ENCODE measurements around the gene ERICH3.

ERICH3 gene, protein sequence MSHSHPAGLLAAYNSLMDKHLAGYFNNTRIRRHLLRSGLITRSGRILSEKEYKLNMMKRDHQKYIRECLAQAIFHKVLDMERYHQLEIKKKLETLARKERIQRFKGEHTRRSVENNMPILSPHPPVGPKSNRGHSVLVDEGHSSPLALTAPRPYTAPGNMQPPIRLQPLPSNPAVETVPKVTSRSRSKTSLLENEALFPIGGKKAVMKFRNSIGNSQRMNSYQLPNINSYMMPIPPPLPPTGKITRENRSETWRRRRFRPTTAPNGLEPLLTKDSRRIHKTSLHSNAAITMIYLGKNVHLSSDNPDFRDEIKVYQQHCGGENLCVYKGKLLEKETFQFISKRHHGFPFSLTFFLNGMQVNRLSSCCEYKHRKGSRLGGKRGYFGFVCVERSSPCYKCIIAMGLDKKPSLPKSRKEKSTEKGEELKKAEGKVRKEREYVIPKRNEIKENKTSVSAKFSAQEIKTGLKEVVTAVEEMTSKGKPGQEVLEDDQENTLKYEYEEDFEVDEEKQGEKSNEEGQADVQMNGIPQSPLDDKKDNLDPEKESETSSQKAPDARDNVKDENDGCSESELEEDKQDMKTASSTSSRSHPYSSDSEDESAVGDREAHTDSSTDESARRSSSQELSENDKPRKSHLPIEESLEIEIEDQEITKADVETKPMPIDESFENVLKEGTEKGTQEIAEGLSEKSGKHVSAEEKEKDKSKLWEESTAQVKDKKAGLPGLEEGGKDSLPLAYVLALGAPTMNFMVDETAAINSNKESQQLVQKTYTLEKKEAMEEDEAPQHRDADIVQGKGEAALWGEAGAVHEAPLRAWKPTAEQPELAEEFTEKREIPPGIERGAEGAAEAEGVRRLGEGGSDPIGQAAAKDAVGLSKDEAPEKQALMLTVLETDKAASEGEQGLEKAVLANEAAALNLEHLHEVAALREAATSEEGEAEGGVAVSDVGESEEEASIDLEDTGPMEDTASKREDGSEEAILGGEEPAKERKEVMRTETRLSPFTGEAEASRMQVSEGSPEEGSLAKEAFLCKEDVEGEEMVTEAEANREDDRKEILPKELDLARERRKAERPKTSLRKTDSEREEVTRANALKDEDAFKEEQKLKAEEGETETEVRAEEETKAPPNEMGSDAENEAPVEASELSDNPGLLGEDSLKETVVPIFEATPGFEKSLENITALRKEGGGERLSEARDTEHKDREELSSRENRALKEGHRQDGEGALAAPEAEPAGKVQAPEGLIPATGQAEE (N-terminal part only)

DNA sequence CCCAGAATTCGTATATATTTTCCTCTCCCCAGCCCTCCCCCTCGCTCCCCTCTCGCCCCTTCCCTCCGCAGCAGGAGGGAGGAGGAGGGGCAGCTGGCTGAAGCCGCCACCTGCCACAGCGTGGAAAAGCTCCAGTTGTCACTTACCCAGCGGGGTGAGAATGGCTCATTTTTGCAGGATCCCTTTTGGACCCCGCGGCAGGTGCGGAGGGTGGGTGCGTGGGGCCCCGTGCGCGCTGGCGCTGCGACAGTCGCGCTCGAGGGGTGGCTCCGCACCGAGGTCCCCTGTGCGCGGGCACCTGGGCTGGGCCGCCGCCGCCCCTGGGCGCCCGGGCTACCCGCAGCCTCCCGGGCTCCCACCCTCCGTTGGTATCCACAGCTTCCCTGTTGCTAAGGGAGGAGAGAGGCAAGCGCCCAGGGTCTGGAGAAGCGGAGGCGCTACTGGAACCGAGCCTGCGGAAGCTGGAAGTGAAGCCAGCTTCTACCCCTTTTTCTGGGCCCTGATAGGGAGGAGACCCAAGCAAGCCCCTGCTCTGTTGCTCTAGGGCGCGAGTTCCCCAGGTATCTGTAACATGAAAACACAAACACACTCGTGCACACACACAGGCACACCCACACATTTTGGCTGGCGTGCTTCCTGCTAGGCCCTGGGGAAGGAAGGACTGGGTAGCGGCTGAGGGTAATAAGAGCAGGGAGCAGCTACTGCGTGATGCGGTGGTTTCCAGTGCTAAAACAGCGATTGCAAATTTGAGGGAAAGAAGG, at the start of gene ERICH3:
TSS of gene ERICH3 (minus strand) at position 442 of the 761 bp plus-strand sequence. CDS start at position 169, 273 bp downstream.
- DNase-seq = no peak

DNA sequence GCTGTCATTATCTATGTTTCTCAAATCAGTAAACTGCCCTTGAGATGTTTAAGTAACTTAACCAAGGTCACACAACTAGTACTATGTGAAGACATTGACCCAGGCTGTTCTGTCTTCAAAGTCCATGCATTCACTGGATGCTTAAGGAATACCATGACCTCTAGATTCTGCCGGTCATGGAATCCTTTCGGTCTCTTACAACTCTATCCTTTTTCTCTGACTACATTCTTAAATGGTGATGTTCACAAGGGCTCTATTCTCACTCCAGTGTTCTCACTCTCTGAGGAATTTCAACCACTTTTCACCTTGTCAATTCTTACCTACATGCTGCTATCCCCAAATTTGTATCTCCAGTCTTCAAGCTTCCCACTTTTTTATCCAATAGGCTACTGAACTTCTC, 44.0 kb upstream of the ERICH3 start:
- no peak for DNase-seq

DNA sequence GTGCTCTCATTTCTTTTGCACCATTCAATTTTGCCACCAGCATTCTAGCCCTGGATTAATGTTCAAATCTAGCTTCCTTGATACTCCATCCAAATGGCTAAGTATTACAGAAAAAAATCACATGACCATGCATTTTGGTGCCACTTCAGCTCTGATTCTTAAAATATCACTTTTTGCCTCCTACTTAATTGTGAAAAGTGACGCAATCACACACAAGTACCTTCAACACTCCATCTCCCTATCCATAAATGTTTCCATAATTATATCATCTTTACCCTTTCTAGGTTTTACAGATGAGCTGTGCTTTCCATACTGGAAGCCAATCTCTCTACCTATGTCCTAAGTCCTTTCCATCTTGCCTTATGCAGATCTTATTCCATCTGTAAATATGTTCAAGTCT, 43.2 kb upstream of the ERICH3 start:
- no peak for DNase-seq

DNA sequence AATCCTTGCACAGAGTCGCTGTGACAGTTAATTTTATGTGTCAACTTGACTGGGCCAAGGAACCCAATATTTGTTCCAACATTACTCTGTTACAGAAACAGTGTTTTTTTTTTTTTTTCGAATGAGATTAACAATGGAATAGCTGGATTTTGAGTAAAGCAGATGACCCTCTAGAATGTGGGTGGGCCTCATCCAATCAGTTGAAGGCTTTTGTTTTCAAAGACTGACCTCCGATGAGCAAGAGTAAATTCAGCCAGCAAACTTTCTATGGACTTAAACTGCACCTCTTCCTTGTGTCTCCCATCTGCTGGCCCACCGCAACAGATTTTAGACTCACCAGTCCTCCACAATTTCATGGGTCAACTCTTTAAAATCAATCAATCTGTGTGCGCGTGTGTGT, 42.2 kb upstream of the ERICH3 start:
- DNase-seq = no peak

DNA sequence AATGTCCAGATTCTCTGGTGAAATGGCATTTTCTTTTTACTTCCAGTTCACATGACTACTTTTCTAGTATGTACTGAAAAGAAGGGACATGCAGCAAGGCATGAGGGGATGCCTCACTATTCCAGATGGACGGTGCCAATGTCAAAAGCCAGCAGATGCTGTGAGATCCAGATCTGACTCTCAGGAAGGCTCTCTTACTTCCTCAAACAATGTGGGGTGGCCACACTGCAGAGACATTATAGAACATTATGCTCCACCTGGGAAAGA, 41.6 kb upstream of the ERICH3 start:
- DNase-seq = no peak

DNA sequence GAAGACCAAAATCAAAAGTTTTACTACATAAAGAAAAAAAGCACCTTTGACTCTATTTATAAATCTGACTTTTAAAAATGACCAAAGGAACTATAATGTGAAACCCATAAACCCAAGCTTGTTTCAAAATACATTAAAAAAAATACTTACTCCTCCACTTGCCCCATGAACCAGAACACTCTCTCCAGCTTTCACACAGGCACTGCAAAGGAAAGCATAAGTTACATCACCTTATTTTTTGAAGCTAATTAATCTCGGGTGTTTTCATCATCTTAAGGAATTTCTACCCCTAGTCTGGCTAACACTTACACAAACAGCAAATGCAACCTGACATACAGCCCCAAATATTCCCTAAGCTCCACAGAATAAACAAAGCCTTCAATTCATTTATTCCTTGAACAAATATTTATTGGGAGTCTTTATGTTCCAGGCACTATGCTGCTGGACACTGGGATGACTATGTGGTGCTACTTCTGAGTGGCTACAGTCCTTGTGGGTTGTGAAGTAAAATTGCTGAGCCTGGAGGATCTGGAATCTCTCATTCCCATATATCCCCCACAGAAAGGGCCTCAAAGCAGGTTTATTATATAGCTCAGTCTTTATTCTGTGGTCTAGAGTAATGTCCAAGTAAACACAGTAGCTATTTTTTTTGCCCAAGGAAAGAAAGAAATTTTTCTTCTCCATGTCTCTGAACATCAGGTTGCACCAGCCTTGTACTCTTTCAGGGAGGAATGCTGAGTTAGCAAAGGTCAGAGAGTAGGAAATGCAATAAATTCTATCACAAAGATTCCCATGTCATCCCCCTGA, 41.0 kb upstream of the ERICH3 start:
- no peak for DNase-seq

DNA sequence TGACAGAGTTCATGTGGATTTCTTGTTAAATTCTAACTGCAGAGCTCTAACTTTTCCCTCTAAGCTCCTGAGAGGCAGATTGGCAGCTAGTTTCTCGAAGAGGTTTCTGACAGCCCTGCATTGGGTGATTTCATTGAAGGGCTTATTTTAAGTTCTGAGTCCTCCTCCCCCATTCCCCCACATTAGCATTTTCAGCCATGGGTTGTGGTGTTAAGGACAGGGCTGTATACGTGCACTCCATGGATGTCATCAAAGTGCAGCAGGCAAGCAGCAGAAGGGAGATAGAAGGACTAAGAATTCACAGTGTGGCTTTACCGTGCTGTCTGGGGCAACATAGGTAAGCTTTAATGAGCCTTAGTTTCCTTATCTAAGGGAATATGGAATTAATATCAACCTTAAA, 40.3 kb upstream of the ERICH3 start:
- DNase-seq = no peak

DNA sequence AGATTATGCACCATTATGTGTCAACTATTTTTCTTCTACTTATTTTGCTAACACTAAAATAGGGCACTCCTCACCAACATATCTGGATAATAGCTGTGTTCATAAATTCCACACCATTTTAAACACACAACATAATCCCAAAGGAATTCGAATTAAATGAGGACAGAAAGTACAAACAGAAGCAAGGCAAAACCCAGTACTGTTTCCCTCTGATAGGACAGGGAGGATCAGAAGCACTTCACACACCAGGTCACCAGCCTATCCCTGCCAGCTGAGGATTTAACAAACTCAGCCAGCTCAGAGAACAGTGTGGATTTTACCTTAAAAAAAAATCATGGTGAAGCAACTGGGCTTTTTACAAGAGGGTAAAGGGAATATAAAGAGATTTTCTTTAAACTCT, 39.3 kb upstream of the ERICH3 start:
- no peak for DNase-seq

DNA sequence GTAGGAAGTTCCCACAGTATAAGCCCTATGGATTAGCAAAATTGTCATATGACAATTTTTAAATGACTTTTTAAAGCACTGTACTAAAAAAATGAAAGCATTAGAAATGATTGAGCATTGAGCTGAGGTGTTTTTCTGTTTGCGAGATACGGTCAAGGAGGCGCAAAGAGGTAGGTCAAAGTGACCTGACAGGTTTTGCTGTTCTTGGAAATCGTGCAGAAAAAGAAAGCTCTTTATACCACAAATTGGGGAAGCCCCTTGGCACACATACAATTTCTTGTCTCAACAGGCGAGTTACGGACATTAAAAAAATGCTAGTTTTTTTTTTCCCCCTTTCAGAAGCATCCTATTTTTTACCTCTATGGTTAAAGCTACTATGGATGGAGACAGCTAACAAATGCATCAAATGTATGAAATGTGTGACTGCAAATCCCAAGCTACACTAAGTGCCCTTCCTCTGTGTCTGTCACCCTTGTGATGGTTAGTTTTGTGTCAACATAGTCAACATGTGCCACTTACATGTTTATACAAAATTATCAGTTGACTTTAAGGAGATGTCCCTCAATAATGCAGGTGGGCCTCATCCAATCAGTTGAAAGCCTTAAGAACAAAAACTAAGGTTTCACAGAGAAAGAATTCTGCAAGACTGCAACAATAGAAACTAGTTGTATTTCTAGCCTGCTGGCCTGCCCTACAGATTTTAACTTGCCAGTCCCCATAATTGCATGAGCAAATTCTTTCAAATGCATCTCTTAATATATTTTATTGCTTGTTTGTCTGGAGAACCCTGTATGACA, 30.0 kb upstream of the ERICH3 start:
- DNase-seq = no peak

DNA sequence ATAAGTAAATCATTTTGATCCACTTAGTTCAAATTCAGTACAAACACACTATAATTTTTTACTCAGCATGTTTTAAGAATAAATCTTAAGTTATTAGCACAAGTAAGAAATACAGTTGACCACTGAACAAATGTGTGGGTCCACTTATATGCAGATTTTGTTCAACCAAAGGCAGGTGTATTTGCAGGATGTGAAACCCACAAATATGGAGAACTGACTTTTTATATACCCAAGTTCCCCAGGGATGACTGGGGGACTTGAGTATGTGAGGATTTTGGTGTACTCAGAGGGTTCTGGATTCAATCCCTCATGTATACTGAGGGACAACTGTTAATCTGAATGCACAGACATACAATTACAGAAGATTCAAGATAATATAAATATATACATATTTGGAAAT, 25.7 kb upstream of the ERICH3 start:
- DNase-seq = no peak

DNA sequence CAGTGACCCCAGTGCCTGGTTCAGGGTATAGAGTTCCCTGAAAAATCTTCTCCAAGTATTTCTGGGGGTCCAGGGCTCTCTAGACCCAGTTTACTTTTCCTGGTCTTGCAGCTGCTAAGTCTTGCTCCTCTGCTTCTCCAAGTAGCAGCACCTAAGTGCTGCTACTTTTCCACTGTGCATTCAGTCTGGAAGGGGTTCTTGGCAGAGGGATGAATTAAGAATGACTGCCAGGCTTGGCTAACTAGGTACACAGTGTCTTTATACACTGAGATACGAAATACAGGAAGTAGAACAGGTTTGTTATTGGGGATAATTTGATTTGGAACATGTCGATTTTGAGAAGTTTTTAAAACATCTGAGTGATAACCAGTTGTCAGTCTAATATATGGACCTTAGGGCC, 24.2 kb upstream of the ERICH3 start:
- DNase-seq = no peak

DNA sequence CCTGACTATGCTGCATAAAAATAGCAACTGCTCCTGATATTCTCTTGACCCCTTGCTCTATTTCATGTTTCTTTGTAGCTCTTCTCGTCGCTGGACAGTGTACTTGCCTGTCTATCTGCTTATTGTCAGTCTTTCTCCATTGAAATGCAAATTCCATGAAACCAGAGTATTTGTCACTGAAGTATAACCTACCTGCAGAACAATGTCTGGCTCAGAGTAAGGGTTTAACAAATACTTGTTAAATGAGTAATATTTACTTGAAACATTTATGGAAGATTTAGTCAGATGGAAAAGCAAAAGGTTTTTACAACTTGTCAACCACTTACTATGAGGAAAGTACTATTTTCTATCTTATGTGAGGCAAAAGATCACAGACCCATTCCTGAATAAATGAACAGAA, 19.9 kb upstream of the ERICH3 start:
- no peak for DNase-seq

DNA sequence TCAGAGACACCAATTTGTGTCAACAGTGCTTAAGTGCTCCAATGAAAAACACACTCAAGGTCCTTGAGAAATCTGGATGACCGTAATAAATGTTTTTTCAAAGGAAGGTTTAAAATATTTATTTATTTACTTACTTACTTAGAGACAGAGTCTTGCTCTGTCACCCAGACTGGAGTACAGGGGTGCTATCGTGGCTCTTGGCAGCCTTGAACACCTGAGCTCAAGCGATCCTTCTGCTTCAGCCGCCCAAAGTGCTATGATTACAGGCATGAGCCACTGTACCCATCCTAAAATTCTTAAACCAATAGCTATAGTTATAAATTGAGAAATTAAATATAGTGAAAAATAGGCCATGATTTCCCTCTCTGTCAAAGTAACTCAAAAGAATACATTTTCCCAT, 17.3 kb upstream of the ERICH3 start:
- DNase-seq = no peak

DNA sequence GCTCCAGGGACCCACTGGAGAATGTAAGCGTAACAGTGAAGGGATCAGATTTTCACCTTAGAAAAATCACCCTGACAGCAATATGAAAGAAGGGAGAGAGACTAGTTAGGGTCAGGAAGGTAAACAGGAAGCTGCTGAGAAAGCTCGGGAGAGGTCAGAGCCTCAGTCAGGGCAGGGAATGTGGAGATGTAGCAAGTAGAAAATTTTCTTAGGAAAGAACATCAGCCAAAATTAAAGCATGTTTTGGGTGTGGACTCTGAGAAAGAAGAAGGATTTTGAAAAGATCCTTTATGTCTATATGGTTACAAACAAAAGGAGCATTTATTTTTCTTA, 16.7 kb upstream of the ERICH3 start:
- DNase-seq = no peak

DNA sequence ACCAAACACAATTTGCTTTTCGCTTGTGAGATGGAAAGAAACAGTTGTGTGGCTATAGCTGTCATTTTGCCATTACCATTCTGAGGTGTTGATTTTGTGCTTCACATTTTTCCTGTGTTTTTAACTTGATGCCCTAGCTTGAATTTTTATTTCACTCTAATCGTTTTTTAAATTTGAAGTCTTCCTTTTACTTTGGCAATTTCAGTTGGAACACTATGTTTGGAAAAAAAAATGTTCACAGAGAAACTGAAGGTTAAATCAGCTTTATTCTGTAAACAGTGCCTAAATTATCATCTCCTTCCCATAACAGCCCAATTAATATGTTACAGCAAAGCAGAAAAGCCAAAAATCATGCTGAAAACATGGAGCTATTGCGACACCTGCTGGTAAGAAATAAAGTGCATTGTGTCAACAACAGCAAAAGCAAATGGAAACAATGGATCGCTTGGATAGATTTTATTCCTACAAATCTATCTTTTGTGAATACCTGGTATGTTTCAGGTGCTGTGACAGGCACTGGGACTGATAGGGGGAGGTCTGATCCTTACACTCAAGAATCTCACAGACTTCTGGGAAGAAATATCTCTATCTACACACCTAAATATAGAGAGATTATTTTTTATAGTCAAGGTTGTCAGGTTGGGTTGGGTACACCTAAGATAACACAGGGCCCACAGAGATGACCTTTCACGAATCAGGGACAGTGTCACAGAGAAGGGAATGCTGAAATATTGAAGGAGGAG, 16.2 kb upstream of the ERICH3 start:
- no peak for DNase-seq

DNA sequence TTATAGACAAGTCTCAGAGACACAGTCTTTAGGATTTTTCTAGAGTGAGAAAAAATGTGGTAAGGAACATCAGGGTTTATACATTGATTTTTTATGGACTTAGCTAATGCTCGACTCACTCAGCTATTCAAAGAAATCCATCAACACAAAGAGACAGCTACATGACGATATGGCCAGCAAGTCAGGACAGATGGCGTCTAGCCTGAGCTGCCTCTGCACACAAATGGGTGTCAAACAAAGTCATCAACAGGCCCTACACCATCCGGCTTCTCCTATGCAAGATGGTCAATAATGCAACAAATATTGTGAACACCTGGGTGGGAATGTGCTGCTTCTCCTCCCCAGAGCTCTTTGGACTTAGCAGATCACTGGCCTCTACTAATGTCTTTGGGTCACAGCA, 13.3 kb upstream of the ERICH3 start:
- DNase-seq = no peak

DNA sequence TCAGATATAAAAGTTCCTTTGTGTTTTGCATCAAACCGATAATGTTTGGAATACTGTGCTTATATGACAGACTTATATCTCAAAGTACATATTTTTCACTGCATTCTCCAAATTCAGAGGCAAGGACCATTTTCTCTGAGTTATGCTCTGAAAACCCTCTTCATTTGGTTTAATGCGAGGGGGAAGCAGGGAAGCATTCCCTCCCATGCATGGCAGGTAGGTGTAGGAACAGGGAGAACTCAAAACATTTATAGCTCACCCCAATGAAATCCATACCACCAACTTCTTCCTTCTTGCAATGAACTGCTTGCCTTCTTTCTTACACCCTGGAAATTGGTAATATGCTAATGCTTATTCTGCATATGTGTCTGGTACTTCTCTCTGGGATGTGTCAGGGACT, 10.7 kb upstream of the ERICH3 start:
- DNase-seq = no peak

DNA sequence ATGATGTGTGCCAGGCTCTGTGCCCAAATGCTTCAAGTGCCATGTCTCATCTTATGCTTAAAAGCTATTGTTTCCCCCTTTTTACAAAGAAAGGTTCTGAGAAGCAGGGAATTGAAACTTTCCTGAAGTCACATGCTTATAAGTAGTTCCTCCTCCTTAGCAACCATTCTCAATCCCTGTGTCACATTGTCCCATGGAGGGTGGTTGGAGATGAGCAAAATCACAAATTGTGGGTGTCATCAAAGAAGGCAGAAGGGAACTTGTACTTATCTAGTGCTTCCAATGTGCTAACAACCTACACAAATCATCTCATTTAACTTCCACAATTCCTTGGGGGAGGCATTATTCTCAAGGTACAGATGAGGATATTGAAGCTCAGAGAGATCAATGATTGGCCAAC, 10.1 kb upstream of the ERICH3 start:
- DNase-seq = no peak

DNA sequence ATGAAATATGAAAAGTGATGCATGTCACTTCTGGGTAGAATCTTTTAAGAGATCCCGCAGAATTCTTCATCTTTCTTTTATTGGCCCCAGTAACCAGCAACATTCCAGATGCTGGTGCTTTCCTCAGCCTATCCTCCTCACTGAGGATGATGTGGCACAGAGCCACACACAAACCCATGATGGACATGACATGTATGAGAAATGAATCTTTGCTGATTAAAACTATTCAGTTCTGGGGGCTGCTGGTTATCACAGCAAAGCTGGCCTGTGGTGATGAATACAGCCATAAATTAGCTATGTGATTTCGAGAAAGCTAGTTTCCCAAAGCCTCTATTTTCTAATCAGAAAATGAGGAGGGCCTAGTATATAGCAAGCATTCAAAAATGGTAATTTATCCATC, 8.3 kb upstream of the ERICH3 start:
- no peak for DNase-seq

DNA sequence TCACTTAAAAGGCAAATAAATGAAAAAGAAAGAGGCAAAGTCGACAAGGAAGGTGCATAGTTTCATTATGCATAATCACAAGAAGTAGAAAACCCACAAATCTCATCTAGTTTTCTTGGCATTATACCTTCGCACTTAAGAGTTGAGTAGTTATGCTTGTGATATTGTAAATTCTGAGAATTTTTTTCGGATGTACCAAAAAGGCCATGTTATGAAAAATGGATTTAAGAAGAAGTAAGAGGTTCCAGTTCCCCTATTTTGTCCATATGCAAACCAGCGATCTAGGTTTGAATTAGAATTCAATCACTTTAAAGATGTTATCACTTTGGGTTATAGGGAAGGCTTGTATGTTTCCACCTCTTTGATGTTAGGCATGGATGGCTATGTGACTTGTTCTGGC, 7.9 kb upstream of the ERICH3 start:
- no peak for DNase-seq

DNA sequence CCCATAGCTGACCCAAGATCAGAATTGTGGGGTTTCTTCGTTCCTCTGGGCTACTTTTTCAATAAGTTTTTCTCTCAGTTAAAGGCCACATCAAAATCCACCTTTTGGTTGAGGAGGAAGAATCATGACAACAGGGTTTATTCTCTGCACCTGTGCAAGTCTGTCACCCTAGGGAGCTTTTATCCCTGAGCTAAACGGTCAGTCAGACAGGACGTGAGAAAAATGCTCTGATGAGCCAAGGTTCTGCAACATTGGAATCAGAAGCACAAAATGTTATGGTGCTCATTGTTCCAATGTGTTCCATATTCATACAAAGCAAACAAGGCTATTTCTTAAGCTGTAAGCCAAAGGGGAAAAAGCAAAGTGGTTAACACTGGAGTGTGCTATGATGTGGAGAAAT, 7.4 kb upstream of the ERICH3 start:
- no peak for DNase-seq
